Caki2 (cell line): Measurements from ENCODE around the gene OBP2A. TPM values are rescaled to one million over a fixed set of nuclear protein-coding genes. Genes with fewer than 3 reads are reported as not detected.
A peak's percentile ranks its signal among the peaks of the same experiment; 100 is the strongest.
"Not testable (repeated sequence)": the region's sequence is repeated elsewhere in the genome, so short reads cannot be mapped to it uniquely, and the experiment has no call there.

Experiments
- DNase-seq: peaks from one replicate; pipeline ENCODE4 v3.0.0-alpha.2; 2015; ENCODE audit warnings: low read depth
- in situ Hi-C: cut with HindIII; loops from 2 replicates; pipeline ENCODE4 v1.10.0; 2016; ENCODE audit warnings: low sequenced_read_pairs, low pct_unique_long_range_greater_than_20kb, mixed read lengths
- total RNA-seq: library from RNA; depleted of rRNA; stranded (reverse); fragments of >200 nt; shearing (Covaris generic); gene quantifications from 2 replicates; pipeline ENCODE4 v1.2.3, GENCODE V29; 2014; ENCODE audit warnings: low replicate concordance

Gene OBP2A
- total RNA-seq, 1 experiment from 2014 or later, result not detected

GRCh38 chr9:135544981-135545635 is 818 bp upstream of the OBP2A start:
- no peak for DNase-seq
- in situ Hi-C loops, result no loop called here

GRCh38 chr9:135546792-135547617 is 1.1 kb downstream of the OBP2A start:
- DNase-seq, in situ Hi-C loops: not testable (repeated sequence)

- no peak for DNase-seq
- in situ Hi-C loops, result no loop called here
Observed at GRCh38 chr9:135547756-135548736, 2.1 kb downstream of the OBP2A start.

- DNase-seq, in situ Hi-C loops: not testable (repeated sequence)
Observed at GRCh38 chr9:135549478-135550343, 3.8 kb downstream of the OBP2A start.

GRCh38 chr9:135550344-135550918 is 4.5 kb downstream of the OBP2A start:
- no peak for DNase-seq
- in situ Hi-C loops, result no loop called here

- no peak for DNase-seq
- in situ Hi-C loops, result no loop called here
Observed at GRCh38 chr9:135551031-135551430, 5.1 kb downstream of the OBP2A start.

GRCh38 chr9:135551456-135551855 is 5.5 kb downstream of the OBP2A start:
- DNase-seq, result no peak
- in situ Hi-C loops, result no loop called here

- in situ Hi-C loops, result no loop called here
Observed at GRCh38 chr9:135552021-135552697, 6.2 kb downstream of the OBP2A start.

GRCh38 chr9:135552698-135553171 is 6.8 kb downstream of the OBP2A start:
- no peak for DNase-seq
- in situ Hi-C loops, result no loop called here

More at GRCh38 chr9:135552021-135552697, 6.2 kb downstream of the OBP2A start:
- DNase-seq, result no peak

- DNase-seq, result no peak
- in situ Hi-C loops, result no loop called here
Observed at GRCh38 chr9:135554718-135555117, 8.8 kb downstream of the OBP2A start.

GRCh38 chr9:135555203-135555602 is 9.3 kb downstream of the OBP2A start:
- in situ Hi-C loops, result no loop called here

GRCh38 chr9:135555910-135556309 is 10.0 kb downstream of the OBP2A start:
- in situ Hi-C loops, result no loop called here
- no peak for DNase-seq

More at GRCh38 chr9:135555203-135555602, 9.3 kb downstream of the OBP2A start:
- peak; percentile 27 for DNase-seq

- DNase-seq, result no peak
- in situ Hi-C loops, result no loop called here
Observed at GRCh38 chr9:135559606-135560005, 13.7 kb downstream of the OBP2A start.

GRCh38 chr9:135561391-135562234 is 15.7 kb downstream of the OBP2A start, which contains the start of gene PAEP:
Gene PAEP (plus strand): TSS chr9:135561756.
- DNase-seq, result no peak
- in situ Hi-C loops, result no loop called here

GRCh38 chr9:135562235-135562745 is 16.4 kb downstream of the OBP2A start:
- in situ Hi-C loops, result no loop called here
- DNase-seq, result no peak
